Caco-2 (cell line): ENCODE data around the gene NDRG2. TPM values are rescaled to one million over a fixed set of nuclear protein-coding genes. Genes with fewer than 3 reads are reported as not detected.

ENCODE experiments used
- BruUV-seq: library from RNA; stranded (reverse); fragments of 400-500 nt; replicated peaks from 2 replicates; lab custom pipeline; 2021; lab: Mats Ljungman, UMichigan
- CTCF ChIA-PET: fragments of 300-600 bp; sonication (Branson Sonifier 250); formaldehyde crosslinking; loops from one replicate; lab custom pipeline; 2022; ENCODE audit warnings: antibody characterized with exemption; lab: Charles Lee
- POLR2A ChIA-PET: fragments of 300-600 bp; sonication (Branson Sonifier 250); formaldehyde crosslinking; loops from one replicate; lab custom pipeline; 2022; ENCODE audit warnings: antibody characterized with exemption; lab: Charles Lee
- DNase-seq, 2 experiments: peaks; one replicate each; pipeline versions ENCODE4 v3.0.0 to v3.0.0-alpha.2; 2020 to 2022
- H3K27me3 ChIP-seq: replicated peaks from 2 replicates; pipeline ENCODE4 v1.6.0; 2011; ENCODE audit warnings: low read length; ENCODE audit not compliant: control insufficient read depth, insufficient read depth
- H3K36me3 ChIP-seq: 2 replicates; pipeline ENCODE4 v1.5.1; 2011; ENCODE audit warnings: low read length; ENCODE audit not compliant: control insufficient read depth, insufficient read depth
- H3K4me1 ChIP-seq: fragments of 250-450 bp; sonication (Bioruptor Pico); 2 replicates; pipeline ENCODE4 v1.5.1; 2020; ENCODE audit warnings: mild to moderate bottlenecking
- H3K4me3 ChIP-seq: 2 replicates; pipeline ENCODE4 v1.5.1; 2011; ENCODE audit warnings: low read depth, mild to moderate bottlenecking, control low read depth, low read length
- H3K9me3 ChIP-seq: fragments of 250-450 bp; sonication (Bioruptor Pico); 2 replicates; pipeline ENCODE4 v1.5.1; 2020; ENCODE audit warnings: mild to moderate bottlenecking, moderate library complexity
- H3K27ac Mint-ChIP-seq: one replicate; pipeline ENCODE4 v1.8.0; 2022; ENCODE audit warnings: mixed read lengths; ENCODE audit not compliant: unreplicated experiment
- H3K27me3 Mint-ChIP-seq: one replicate; pipeline ENCODE4 v1.8.0; 2022; ENCODE audit warnings: mixed read lengths; ENCODE audit not compliant: insufficient read depth, unreplicated experiment
- H3K36me3 Mint-ChIP-seq: one replicate; pipeline ENCODE4 v1.8.0; 2022; ENCODE audit warnings: mild to moderate bottlenecking, mixed read lengths; ENCODE audit not compliant: insufficient read depth, unreplicated experiment
- H3K4me1 Mint-ChIP-seq: one replicate; pipeline ENCODE4 v1.8.0; 2022; ENCODE audit warnings: low read depth, mixed read lengths; ENCODE audit not compliant: unreplicated experiment
- H3K4me3 Mint-ChIP-seq: one replicate; pipeline ENCODE4 v1.8.0; 2022; ENCODE audit warnings: mild to moderate bottlenecking, moderate library complexity, mixed read lengths; ENCODE audit not compliant: unreplicated experiment
- H3K9me3 Mint-ChIP-seq: one replicate; pipeline ENCODE4 v1.8.0; 2022; ENCODE audit warnings: mixed read lengths; ENCODE audit not compliant: unreplicated experiment
- intact Hi-C: fragments of 100-400 bp; cut with micrococcal nuclease; formaldehyde crosslinking; loops from one replicate; pipeline ENCODE4 v1.10.0; 2022; ENCODE audit not compliant: unreplicated experiment
- total RNA-seq: library from RNA; stranded (reverse); gene quantifications from 2 replicates; pipeline ENCODE4 v1.2.3, GENCODE V29; 2022
- TF ChIP-seq, protein P1 (sequence below), 2 experiments: fragments of 200-600 bp in 1 of 2; IDR thresholded peaks; 1 replicate in 1 of 2; 2 replicates in 1 of 2; pipeline versions ENCODE4 v1.5.1 to v1.8.0; 2011 to 2022; ENCODE audit warnings: antibody characterized with exemption in 1 of 2, control low read depth in 1 of 2, inconsistent platforms in 1 of 2, low read depth in 1 of 2, low read length in 1 of 2, mild to moderate bottlenecking in 1 of 2, moderate library complexity in 1 of 2; ENCODE audit not compliant: insufficient read depth in 1 of 2, severe bottlenecking in 1 of 2, unreplicated experiment in 1 of 2

NDRG2 gene
- total RNA-seq, 1 experiment from 2014 or later, result 17.7 TPM

DNA sequence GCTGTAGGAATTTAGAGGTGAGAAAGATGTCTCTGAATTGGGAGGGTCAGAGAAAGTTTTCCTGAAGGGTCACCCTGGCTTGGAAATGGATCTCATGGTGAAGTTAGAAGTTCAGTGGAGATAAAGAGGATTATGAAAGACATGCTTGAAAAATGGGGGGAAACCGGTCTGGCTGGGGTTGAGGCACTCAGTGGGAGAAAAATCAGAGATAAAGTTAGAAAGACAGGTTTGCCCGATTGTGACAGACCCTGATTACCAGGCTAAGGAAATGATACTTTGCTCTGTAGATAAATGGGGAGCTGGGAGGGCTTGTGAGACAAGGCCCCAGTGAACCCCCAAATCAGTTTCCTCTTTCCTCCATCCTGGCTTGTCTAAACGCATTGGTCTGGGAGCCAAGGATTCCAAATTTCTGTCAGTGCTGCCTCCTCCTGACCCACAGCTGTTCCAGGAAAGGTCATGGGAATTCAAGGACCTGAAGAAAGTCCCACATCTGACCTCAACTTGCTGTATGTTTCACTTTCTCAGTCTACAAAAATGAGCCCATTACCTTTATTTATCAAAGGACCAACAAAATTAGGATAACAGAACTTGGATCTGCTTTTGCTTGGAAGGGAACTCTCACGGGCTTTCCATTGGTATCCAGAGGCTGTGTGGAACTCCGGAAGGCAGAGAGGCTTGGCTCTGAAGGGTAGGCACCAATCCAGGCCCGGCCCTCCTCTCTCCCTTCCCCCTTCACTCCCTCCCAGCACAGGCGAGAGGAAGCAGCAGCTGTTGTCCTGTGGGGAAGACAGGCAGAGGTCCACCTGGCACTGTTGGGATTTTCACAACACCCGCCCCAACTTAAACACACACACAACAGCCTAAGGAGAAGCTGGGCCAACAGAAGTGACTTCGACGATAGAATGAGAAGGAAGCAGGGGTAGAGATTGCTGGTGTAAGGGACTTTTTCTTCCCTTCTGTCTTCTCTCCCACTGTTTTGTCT, 13.9 kb upstream of the NDRG2 start:
- CTCF ChIA-PET, result interaction anchor here (2.1 to 4.0 kb wide), 3 partner anchors 24 to 68 kb away, joined by 13 to 229 read pairs (median 14); no protein-coding TSS in a partner anchor
- H3K36me3 Mint-ChIP-seq, result no peaks in the 10 kb centered on the region

DNA sequence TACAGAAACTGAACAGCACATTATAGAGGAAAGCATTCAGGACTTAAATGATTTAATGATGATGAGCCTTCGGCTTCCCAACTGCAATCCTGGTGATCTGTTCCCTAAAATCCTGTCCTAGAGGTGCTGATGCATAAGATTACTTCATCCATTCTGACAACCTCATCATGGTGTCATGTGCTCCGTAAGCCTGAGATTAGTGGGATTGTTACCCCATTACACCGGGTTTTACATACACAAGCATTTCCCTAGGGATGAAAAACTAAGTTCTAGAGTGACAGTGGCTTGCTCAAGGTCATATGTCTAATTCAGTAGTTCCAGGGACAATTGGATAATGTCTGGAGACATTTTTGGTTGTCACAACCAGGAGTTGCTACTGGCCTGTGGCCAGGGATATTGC, 12.3 kb upstream of the NDRG2 start:
- TF ChIP-seq, protein P1, sequence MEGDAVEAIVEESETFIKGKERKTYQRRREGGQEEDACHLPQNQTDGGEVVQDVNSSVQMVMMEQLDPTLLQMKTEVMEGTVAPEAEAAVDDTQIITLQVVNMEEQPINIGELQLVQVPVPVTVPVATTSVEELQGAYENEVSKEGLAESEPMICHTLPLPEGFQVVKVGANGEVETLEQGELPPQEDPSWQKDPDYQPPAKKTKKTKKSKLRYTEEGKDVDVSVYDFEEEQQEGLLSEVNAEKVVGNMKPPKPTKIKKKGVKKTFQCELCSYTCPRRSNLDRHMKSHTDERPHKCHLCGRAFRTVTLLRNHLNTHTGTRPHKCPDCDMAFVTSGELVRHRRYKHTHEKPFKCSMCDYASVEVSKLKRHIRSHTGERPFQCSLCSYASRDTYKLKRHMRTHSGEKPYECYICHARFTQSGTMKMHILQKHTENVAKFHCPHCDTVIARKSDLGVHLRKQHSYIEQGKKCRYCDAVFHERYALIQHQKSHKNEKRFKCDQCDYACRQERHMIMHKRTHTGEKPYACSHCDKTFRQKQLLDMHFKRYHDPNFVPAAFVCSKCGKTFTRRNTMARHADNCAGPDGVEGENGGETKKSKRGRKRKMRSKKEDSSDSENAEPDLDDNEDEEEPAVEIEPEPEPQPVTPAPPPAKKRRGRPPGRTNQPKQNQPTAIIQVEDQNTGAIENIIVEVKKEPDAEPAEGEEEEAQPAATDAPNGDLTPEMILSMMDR (IDR thresholded peaks at IDR 0.05; ENCODE audit: insufficient read depth in 1 of 2, low read depth in 1 of 2, low read length in 1 of 2, severe bottlenecking in 1 of 2, unreplicated experiment in 1 of 2), result no peak
- ChIA-PET POLR2A (no interaction called here), CTCF (interaction anchor here (1.4 kb wide), 1 partner anchor 22 kb away, joined by 4 read pairs; no protein-coding TSS in a partner anchor)
- intact Hi-C loops, result no loop called here
- H3K4me3 ChIP-seq, result no peak overlapping the region
- no peaks in the 10 kb centered on the region for H3K36me3 ChIP-seq
- no peaks in the 10 kb centered on the region for H3K9me3 ChIP-seq
- Mint-ChIP-seq H3K36me3 (no peaks in the 10 kb centered on the region), H3K9me3 (no peaks in the 10 kb centered on the region), H3K27ac (no peak overlapping the region), H3K4me3 (no peak overlapping the region), H3K27me3 (peaks cover under 1% of the 10 kb centered on the region), H3K4me1 (peaks cover 21% of the 10 kb centered on the region)
- no peak for DNase-seq
- H3K4me1 ChIP-seq, result peaks cover 24% of the 10 kb centered on the region
- no TSS peak for BruUV-seq
- no peaks in the 10 kb centered on the region for H3K27me3 ChIP-seq

More for the DNA sequence above, 13.9 kb upstream of the NDRG2 start:
- POLR2A ChIA-PET, result interaction anchor here (2.0 kb wide), 1 partner anchor 24 kb away, joined by 12 read pairs; no protein-coding TSS in a partner anchor
- no TSS peak for BruUV-seq
- Histone ChIP-seq H3K4me1 (peaks cover 24% of the 10 kb centered on the region), H3K36me3 (no peaks in the 10 kb centered on the region), H3K27me3 (no peaks in the 10 kb centered on the region), H3K4me3 (no peak overlapping the region), H3K9me3 (no peaks in the 10 kb centered on the region)
- Mint-ChIP-seq H3K4me1 (peaks cover 21% of the 10 kb centered on the region), H3K4me3 (no peak overlapping the region), H3K27me3 (peaks cover 5% of the 10 kb centered on the region), H3K27ac (peak overlapping the region; percentile 32), H3K9me3 (no peaks in the 10 kb centered on the region)
- DNase-seq, result peak in 1 of 2 experiments; percentile 63
- intact Hi-C loops, result loop anchor here (1.0 kb wide), 1 partner anchor 14 kb away; no protein-coding TSS in a partner anchor
- TF ChIP-seq, protein P1 (IDR thresholded peaks at IDR 0.05; ENCODE audit: insufficient read depth in 1 of 2, low read depth in 1 of 2, low read length in 1 of 2, severe bottlenecking in 1 of 2, unreplicated experiment in 1 of 2), result no peak

DNA sequence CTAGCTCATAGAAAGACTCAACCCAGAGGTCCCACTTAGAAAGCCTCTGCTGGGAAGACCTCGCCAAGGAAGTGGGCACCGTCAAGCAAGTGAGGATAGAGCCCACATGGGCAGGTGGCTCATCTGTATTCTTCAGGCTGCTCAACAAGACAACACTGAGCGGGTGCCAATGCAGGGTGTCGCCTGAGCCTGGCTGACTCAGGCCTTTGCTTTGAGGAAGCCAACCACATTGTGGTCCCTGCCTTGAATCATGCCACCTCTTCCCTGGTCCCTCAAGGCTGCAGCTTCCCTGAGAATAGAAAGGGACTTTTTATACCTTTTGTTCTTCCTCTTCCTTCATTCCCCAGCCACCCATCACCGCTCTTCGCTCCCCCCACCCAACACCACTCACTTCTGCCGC, 11.9 kb upstream of the NDRG2 start:
- Histone ChIP-seq H3K4me1 (peaks cover 24% of the 10 kb centered on the region), H3K36me3 (no peaks in the 10 kb centered on the region), H3K4me3 (no peak overlapping the region), H3K27me3 (no peaks in the 10 kb centered on the region), H3K9me3 (no peaks in the 10 kb centered on the region)
- Mint-ChIP-seq H3K4me3 (no peak overlapping the region), H3K36me3 (no peaks in the 10 kb centered on the region), H3K9me3 (no peaks in the 10 kb centered on the region), H3K27me3 (no peaks in the 10 kb centered on the region), H3K4me1 (peaks cover 21% of the 10 kb centered on the region), H3K27ac (no peak overlapping the region)
- no peak for DNase-seq
- intact Hi-C loops, result no loop called here
- BruUV-seq, result no TSS peak
- POLR2A ChIA-PET, result no interaction called here
- CTCF ChIA-PET, result interaction anchor here (0.6 to 1.4 kb wide), 3 partner anchors 22 to 335 kb away, joined by 3 to 5 read pairs (median 4); no protein-coding TSS in a partner anchor
- TF ChIP-seq, protein P1 (IDR thresholded peaks at IDR 0.05; ENCODE audit: insufficient read depth in 1 of 2, low read depth in 1 of 2, low read length in 1 of 2, severe bottlenecking in 1 of 2, unreplicated experiment in 1 of 2), result no peak
